IMR-90 (cell line): ENCODE data around the gene OR52M1. TPM values are rescaled to one million over a fixed set of nuclear protein-coding genes. Genes with fewer than 3 reads are reported as not detected.

Experiments used
- ATAC-seq: fragments of 200-7000 bp; cut with Tn5 transposase; 2 replicates; pipeline ENCODE4 v1.9.1; 2020; ENCODE audit warnings: low read depth, mild to moderate bottlenecking, moderate library complexity
- BruUV-seq: library from RNA; stranded (reverse); fragments of 400-500 nt; replicated peaks from 2 replicates; lab custom pipeline; 2021; lab: Mats Ljungman, UMichigan
- CTCF ChIA-PET: fragments of 300-600 bp; formaldehyde crosslinking; extraction: SDS; loops from one replicate; lab custom pipeline; 2021; ENCODE audit warnings: antibody characterized with exemption; lab: Yijun Ruan, JAX
- POLR2A ChIA-PET: fragments of 300-600 bp; sonication (Branson Sonifier 250); formaldehyde crosslinking; loops from one replicate; lab custom pipeline; 2022; ENCODE audit warnings: antibody characterized with exemption; ENCODE audit not compliant: unreplicated experiment; lab: Charles Lee
- DNase-seq: peaks from one replicate; pipeline ENCODE4 v3.0.0; 2013
- H2AFZ ChIP-seq: replicated peaks from 2 replicates; pipeline ENCODE3; 2013; ENCODE audit warnings: low read length, mild to moderate bottlenecking; ENCODE audit not compliant: poor library complexity
- H2AK5ac ChIP-seq: 2 replicates; pipeline ENCODE4 v1.6.1; 2013; ENCODE audit warnings: low read depth, low read length, inconsistent platforms
- H2AK9ac ChIP-seq: replicated peaks from 2 replicates; pipeline ENCODE3; 2013; ENCODE audit warnings: mild to moderate bottlenecking, low read depth, low read length, moderate library complexity; ENCODE audit not compliant: poor library complexity
- H2BK120ac ChIP-seq: 2 replicates; pipeline ENCODE4 v1.6.1; 2013; ENCODE audit warnings: low read depth, low read length, inconsistent platforms
- H2BK15ac ChIP-seq: 3 replicates; pipeline ENCODE4 v1.6.1; 2013; ENCODE audit warnings: low read depth, low read length, inconsistent platforms
- H2BK20ac ChIP-seq: 2 replicates; pipeline ENCODE4 v1.6.1; 2013; ENCODE audit warnings: low read depth, mild to moderate bottlenecking, inconsistent platforms, low read length, moderate library complexity
- H2BK5ac ChIP-seq: 2 replicates; pipeline ENCODE4 v1.6.1; 2013; ENCODE audit warnings: mild to moderate bottlenecking, low read depth, low read length, inconsistent platforms; ENCODE audit not compliant: poor library complexity, severe bottlenecking
- H3K14ac ChIP-seq: replicated peaks from 2 replicates; pipeline ENCODE4 v1.6.1; 2013; ENCODE audit warnings: low read depth, low read length, inconsistent platforms
- H3K18ac ChIP-seq: 2 replicates; pipeline ENCODE4 v1.6.1; 2013; ENCODE audit warnings: low read depth, low read length, control low read depth
- H3K23ac ChIP-seq: 2 replicates; pipeline ENCODE4 v1.6.1; 2013; ENCODE audit warnings: low read depth, low read length, inconsistent platforms
- H3K27ac ChIP-seq: 2 replicates; pipeline ENCODE4 v1.5.1; 2013; ENCODE audit warnings: mild to moderate bottlenecking, control low read depth, low read length; ENCODE audit not compliant: insufficient read depth
- H3K27me3 ChIP-seq: 2 replicates; pipeline ENCODE4 v1.6.1; 2013; ENCODE audit warnings: low read length; ENCODE audit not compliant: control insufficient read depth, insufficient read depth
- H3K36me3 ChIP-seq: 2 replicates; pipeline ENCODE4 v1.6.1; 2013; ENCODE audit warnings: low read length, mixed read lengths; ENCODE audit not compliant: control insufficient read depth, insufficient read depth
- H3K4ac ChIP-seq: 2 replicates; pipeline ENCODE4 v1.6.1; 2013; ENCODE audit warnings: low read depth, low read length, inconsistent platforms
- H3K4me1 ChIP-seq: 2 replicates; pipeline ENCODE4 v1.6.1; 2013; ENCODE audit warnings: low read length, mixed read lengths; ENCODE audit not compliant: control insufficient read depth, insufficient read depth
- H3K4me2 ChIP-seq: 2 replicates; pipeline ENCODE4 v1.6.1; 2013; ENCODE audit warnings: low read depth, mild to moderate bottlenecking, control low read depth, low read length, moderate library complexity
- H3K4me3 ChIP-seq: 2 replicates; pipeline ENCODE4 v1.5.1; 2013; ENCODE audit warnings: low read depth, mild to moderate bottlenecking, control low read depth, low read length, moderate library complexity; ENCODE audit not compliant: insufficient read depth
- H3K56ac ChIP-seq: 2 replicates; pipeline ENCODE4 v1.6.1; 2013; ENCODE audit warnings: low read length, inconsistent platforms; ENCODE audit not compliant: insufficient read depth; ENCODE audit errors: extremely low read depth
- H3K79me1 ChIP-seq, 2 experiments: 2 replicates each; pipeline ENCODE4 v1.6.1; 2013; ENCODE audit warnings: low read length in 2 of 2, inconsistent platforms in 1 of 2, low read depth in 1 of 2
- H3K9ac ChIP-seq: 2 replicates; pipeline ENCODE4 v1.6.1; 2013; ENCODE audit warnings: low read depth, low read length, control low read depth
- H3K9me1 ChIP-seq: 2 replicates; pipeline ENCODE4 v1.6.1; 2013; ENCODE audit warnings: low read length, inconsistent platforms; ENCODE audit not compliant: insufficient read depth
- H3K9me3 ChIP-seq: 2 replicates; pipeline ENCODE4 v1.6.1; 2013; ENCODE audit warnings: low read length; ENCODE audit not compliant: control insufficient read depth, insufficient read depth
- H4K20me1 ChIP-seq: 2 replicates; pipeline ENCODE4 v1.6.1; 2013; ENCODE audit warnings: low read length, inconsistent platforms; ENCODE audit not compliant: insufficient read depth
- H4K5ac ChIP-seq: 2 replicates; pipeline ENCODE4 v1.6.1; 2013; ENCODE audit warnings: mild to moderate bottlenecking, low read depth, low read length, control low read depth
- H4K8ac ChIP-seq, 2 experiments: 2 replicates each; pipeline ENCODE4 v1.6.1; 2013; ENCODE audit warnings: low read depth in 2 of 2, low read length in 2 of 2, control low read depth in 1 of 2, inconsistent platforms in 1 of 2
- H4K91ac ChIP-seq: 2 replicates; pipeline ENCODE4 v1.6.1; 2013; ENCODE audit warnings: low read depth, low read length, inconsistent platforms; ENCODE audit not compliant: insufficient read depth
- BHLHE40 ChIP-seq: fragments of 150-350 bp; IDR thresholded peaks from 2 replicates; pipeline ENCODE4 v1.6.1; 2016; ENCODE audit warnings: mild to moderate bottlenecking, low read depth, low read length
- FOS ChIP-seq: fragments of 150-350 bp; IDR thresholded peaks from 2 replicates; pipeline ENCODE4 v1.6.1; 2016; ENCODE audit warnings: low read depth, low read length
- MXI1 ChIP-seq: IDR thresholded peaks from 2 replicates; pipeline ENCODE4 v1.6.1; 2012; ENCODE audit warnings: low read depth, mild to moderate bottlenecking, low read length, moderate library complexity, borderline replicate concordance
- NFE2L2 ChIP-seq: fragments of 150-350 bp; IDR thresholded peaks from 2 replicates; pipeline ENCODE4 v1.6.1; 2016; ENCODE audit warnings: low read depth, mild to moderate bottlenecking, low read length
- POLR2A ChIP-seq: IDR thresholded peaks from 2 replicates; pipeline ENCODE4 v1.6.1; 2012; ENCODE audit warnings: mild to moderate bottlenecking, low read depth, low read length
- RAD21 ChIP-seq: IDR thresholded peaks from 2 replicates; pipeline ENCODE4 v1.6.1; 2012; ENCODE audit warnings: low read length, improper control_type of control experiment
- SMC3 ChIP-seq: fragments of 150-350 bp; IDR thresholded peaks from 2 replicates; pipeline ENCODE4 v1.6.1; 2016; ENCODE audit warnings: low read depth, mild to moderate bottlenecking, antibody characterized with exemption, low read length, moderate library complexity
- WGBS, 2 experiments: methylation state at CpG; one replicate each; pipeline versions ENCODE4 v1.1.5 to v1.1.7; 2013; ENCODE audit warnings: missing lambda C conversion rate in 2 of 2; ENCODE audit not compliant: insufficient read length in 1 of 2; ENCODE audit errors: extremely low coverage in 2 of 2; 5-methylcytosine and 5-hydroxymethylcytosine counted together
- dilution Hi-C: fragments of 300-500 bp; cut with HindIII; formaldehyde crosslinking; loops from one replicate; pipeline ENCODE4 v1.14.3; 2018; ENCODE audit warnings: low sequenced_read_pairs; ENCODE audit not compliant: unreplicated experiment
- in situ Hi-C: fragments of 300-500 bp; cut with MboI; formaldehyde crosslinking; loops from 3 replicates; pipeline ENCODE4 v1.14.3; 2019; ENCODE audit warnings: low sequenced_read_pairs, inconsistent platforms, mixed read lengths
- intact Hi-C: fragments of 100-400 bp; cut with micrococcal nuclease; formaldehyde crosslinking; loops from 2 replicates; pipeline ENCODE4 v1.10.0; 2022
- polyA plus RNA-seq, 3 experiments: library from polyadenylated mRNA; depleted of rRNA; stranded (reverse); fragments of >200 nt; gene quantifications; 2 replicates each; pipeline ENCODE4 v1.2.3, GENCODE V29; 2012; ENCODE audit warnings: low replicate concordance in 1 of 3
- total RNA-seq: library from RNA; depleted of rRNA; stranded (reverse); fragments of >200 nt; gene quantifications from 2 replicates; pipeline ENCODE4 v1.2.3, GENCODE V29; 2012
- TF ChIP-seq, protein P1 (sequence below): fragments of 150-350 bp; IDR thresholded peaks from 2 replicates; pipeline ENCODE4 v1.6.1; 2016; ENCODE audit warnings: low read depth, mild to moderate bottlenecking, low read length, moderate library complexity, borderline replicate concordance

OR52M1 gene
- total and polyA plus RNA-seq, 2 of the 4 experiments (the other 2 are of a cell fraction), result not detected

DNA sequence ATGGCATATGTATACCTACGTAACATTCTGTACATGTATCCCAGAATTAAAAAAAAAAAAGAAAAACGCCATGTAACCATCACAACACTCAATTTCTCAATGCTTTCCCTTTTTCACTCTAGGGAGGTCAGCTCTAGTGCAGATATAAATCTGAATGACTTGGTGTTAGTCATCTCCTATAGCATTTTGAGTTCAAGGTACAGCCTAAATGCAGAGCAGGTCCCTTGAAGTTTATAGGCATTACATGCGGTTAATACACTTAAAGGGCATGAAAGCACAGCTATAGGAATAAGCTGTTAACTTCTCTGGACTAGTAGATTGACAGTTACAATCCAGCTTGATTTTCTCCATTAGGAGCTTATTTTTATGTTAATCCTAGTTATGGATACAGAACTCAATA lies 20.4 kb downstream of the OR52M1 start:
- Histone ChIP-seq H2AFZ (no peak overlapping the region), H2BK15ac (no peak overlapping the region), H2BK5ac (no peak overlapping the region), H2AK9ac (no peak overlapping the region), H3K23ac (no peak overlapping the region), H4K8ac (no peak overlapping the region), H2BK120ac (no peak overlapping the region), H3K4me1 (no peaks in the 10 kb centered on the region), H3K4ac (no peak overlapping the region), H3K14ac (no peak overlapping the region), H4K5ac (no peak overlapping the region), H3K9ac (no peak overlapping the region), H3K4me3 (no peak overlapping the region), H3K56ac (no peak overlapping the region), H4K91ac (no peak overlapping the region), H3K4me2 (no peak overlapping the region), H3K27me3 (no peaks in the 10 kb centered on the region), H3K18ac (no peak overlapping the region), H3K36me3 (no peaks in the 10 kb centered on the region), H4K20me1 (no peaks in the 10 kb centered on the region), H3K9me1 (no peaks in the 10 kb centered on the region), H3K79me1 (no peaks in the 10 kb centered on the region), H2AK5ac (no peak overlapping the region), H2BK20ac (no peak overlapping the region), H3K9me3 (no peaks in the 10 kb centered on the region), H3K27ac (no peak overlapping the region)
- intact Hi-C loops (no loop called here), dilution Hi-C loops (no loop called here), in situ Hi-C loops (no loop called here)
- TF ChIP-seq POLR2A (no peak), RAD21 (no peak), BHLHE40 (no peak), SMC3 (no peak), NFE2L2 (no peak), FOS (no peak), MXI1 (no peak)
- TF ChIP-seq, protein P1, sequence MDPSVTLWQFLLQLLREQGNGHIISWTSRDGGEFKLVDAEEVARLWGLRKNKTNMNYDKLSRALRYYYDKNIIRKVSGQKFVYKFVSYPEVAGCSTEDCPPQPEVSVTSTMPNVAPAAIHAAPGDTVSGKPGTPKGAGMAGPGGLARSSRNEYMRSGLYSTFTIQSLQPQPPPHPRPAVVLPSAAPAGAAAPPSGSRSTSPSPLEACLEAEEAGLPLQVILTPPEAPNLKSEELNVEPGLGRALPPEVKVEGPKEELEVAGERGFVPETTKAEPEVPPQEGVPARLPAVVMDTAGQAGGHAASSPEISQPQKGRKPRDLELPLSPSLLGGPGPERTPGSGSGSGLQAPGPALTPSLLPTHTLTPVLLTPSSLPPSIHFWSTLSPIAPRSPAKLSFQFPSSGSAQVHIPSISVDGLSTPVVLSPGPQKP, result no peak
- POLR2A ChIA-PET, result no interaction called here
- ATAC-seq, result no peak
- no peak for DNase-seq
- BruUV-seq, result no TSS peak
- no CpG with 5 or more reads among the region's 3 CpGs for WGBS, 2 experiments
- CTCF ChIA-PET, result no interaction called here
